Measurements from ENCODE around the gene PNMT.

PNMT gene

GRCh38 chr17:39662551-39663339 is 5.5 kb upstream of the PNMT start (continued):
- no peak for TF ChIP-seq ZNF18 (tag by site-specific recombination; IDR thresholded peaks at IDR 0.05)
- TF ChIP-seq KLF1 (tag by site-specific recombination; IDR thresholded peaks at IDR 0.05) = peak; percentile 40
- TF ChIP-seq ZNF513 (tag by site-specific recombination; IDR thresholded peaks at IDR 0.05) = peak; percentile 82

- ChIA-PET POLR2A (interaction anchor here (0.6 to 2.1 kb wide), 4 partner anchors 9 to 463 kb away, joined by 3 to 5 read pairs (median 4); partner anchors contain the start of genes ERBB2, PGAP3 and RPL19), CTCF (interaction anchor here (0.6 to 11.6 kb wide), 4 partner anchors 9 to 406 kb away, joined by 3 to 168 read pairs (median 8); partner anchors contain the start of gene PPP1R1B)
- no peak for TF ChIP-seq ZNF266 (tag by site-specific recombination; IDR thresholded peaks at IDR 0.05; ENCODE audit: low read depth)
- TF ChIP-seq ZNF701 (tag by site-specific recombination; IDR thresholded peaks at IDR 0.05) = no peak
- TF ChIP-seq AEBP2 (tag by site-specific recombination; IDR thresholded peaks at IDR 0.05; ENCODE audit: borderline replicate concordance) = no peak
- no peak for TF ChIP-seq ZBTB49 (tag by site-specific recombination; IDR thresholded peaks at IDR 0.05; ENCODE audit: low read depth)
- TF ChIP-seq KLF8 (tag by site-specific recombination; IDR thresholded peaks at IDR 0.05) = no peak
- TF ChIP-seq ZFHX2 (tag by site-specific recombination; conservative IDR thresholded peaks at IDR 0.05) = no peak
- TF ChIP-seq BCL6B (tag by site-specific recombination; IDR thresholded peaks at IDR 0.05) = no peak
- Histone ChIP-seq H3K4me1 (ENCODE audit: control insufficient read depth, insufficient read depth, low read length) (peaks cover 9% of the 10 kb centered on the region), H3K4me3 (ENCODE audit: low read depth, low read length) (no peak overlapping the region), H3K27ac (ENCODE audit: extremely low read depth, low read depth, low read length) (no peak overlapping the region), H3K9me3 (ENCODE audit: control insufficient read depth, insufficient read depth, low read depth, low read length) (no peaks in the 10 kb centered on the region), H3K36me3 (ENCODE audit: control insufficient read depth in 2 of 2, insufficient read depth in 1 of 2, low read length in 2 of 2) (peaks cover 3 to 45% of the 10 kb centered on the region in 2 experiments; a peak in 1 of 3 replicates)
Observed at GRCh38 chr17:39663340-39663687, 4.9 kb upstream of the PNMT start.
